Tibial nerve (tissue), 4 donors: ENCODE results near the gene BCL2. TPM values are rescaled to one million over a fixed set of nuclear protein-coding genes. Genes with fewer than 3 reads are reported as not detected.

Experiments used
- DNase-seq, 2 donors: peaks; one replicate each; pipeline ENCODE4 v3.0.0-alpha.2; 2019; ENCODE audit warnings: low spot score in 2 of 2
- H3K27ac ChIP-seq, 4 donors: fragments of 200-600 bp; sonication (generic) in 3 of 4; one replicate each; pipeline ENCODE4 v1.5.1; 2017 to 2019; ENCODE audit warnings: mild to moderate bottlenecking in 1 of 4
- H3K27me3 ChIP-seq, 2 donors: fragments of 200-600 bp; sonication (generic) in 1 of 2; one replicate each; pipeline versions ENCODE4 v1.5.1 to v1.6.0; 2017 to 2019
- H3K36me3 ChIP-seq, 3 donors: fragments of 200-600 bp; sonication (generic); one replicate each; pipeline ENCODE4 v1.5.1; 2018 to 2019
- H3K4me1 ChIP-seq, 4 donors: fragments of 200-600 bp; sonication (generic) in 3 of 4; one replicate each; pipeline ENCODE4 v1.5.1; 2017 to 2019
- H3K4me3 ChIP-seq, 4 donors: fragments of 200-600 bp; sonication (generic) in 3 of 4; one replicate each; pipeline ENCODE4 v1.5.1; 2017 to 2019; ENCODE audit warnings: mild to moderate bottlenecking in 1 of 4, moderate library complexity in 1 of 4
- H3K9me3 ChIP-seq, 4 donors: fragments of 200-600 bp; sonication (generic) in 3 of 4; one replicate each; pipeline ENCODE4 v1.5.1; 2017 to 2019
- EP300 ChIP-seq, 2 donors: sonication (generic); formaldehyde crosslinking; IDR thresholded peaks; one replicate each; pipeline ENCODE4 v1.6.1; 2017; ENCODE audit warnings: antibody characterized with exemption in 2 of 2, mild to moderate bottlenecking in 1 of 2
- POLR2A ChIP-seq, 2 donors: fragments of 450-650 bp; IDR thresholded peaks; one replicate each; pipeline ENCODE4 v1.6.1; 2017; ENCODE audit warnings: antibody characterized with exemption in 2 of 2, mild to moderate bottlenecking in 2 of 2, moderate library complexity in 2 of 2
- WGBS, 2 donors: methylation state at CpG; one replicate each; pipeline ENCODE4 v1.1.5; 2018; 5-methylcytosine and 5-hydroxymethylcytosine counted together
- total RNA-seq, 4 donors: library from RNA; depleted of rRNA; stranded (reverse); fragments of >200 nt; gene quantifications; one replicate each; pipeline ENCODE4 v1.1.0, GENCODE V29; 2016
- TF ChIP-seq, protein P1 (sequence below), 5 experiments: fragments of 200-600 bp in 3 of 5; fragments of 450-650 bp in 2 of 5; sonication (generic) in 3 of 5; IDR thresholded peaks; one replicate each; pipeline ENCODE4 v1.5.1; 2016 to 2019; ENCODE audit warnings: antibody characterized with exemption in 5 of 5, mild to moderate bottlenecking in 3 of 5, moderate library complexity in 2 of 5

The BCL2 gene
- total RNA-seq, 4 donors from 2014 or later = 54.7 to 79.1 (median 67.0) TPM

DNA sequence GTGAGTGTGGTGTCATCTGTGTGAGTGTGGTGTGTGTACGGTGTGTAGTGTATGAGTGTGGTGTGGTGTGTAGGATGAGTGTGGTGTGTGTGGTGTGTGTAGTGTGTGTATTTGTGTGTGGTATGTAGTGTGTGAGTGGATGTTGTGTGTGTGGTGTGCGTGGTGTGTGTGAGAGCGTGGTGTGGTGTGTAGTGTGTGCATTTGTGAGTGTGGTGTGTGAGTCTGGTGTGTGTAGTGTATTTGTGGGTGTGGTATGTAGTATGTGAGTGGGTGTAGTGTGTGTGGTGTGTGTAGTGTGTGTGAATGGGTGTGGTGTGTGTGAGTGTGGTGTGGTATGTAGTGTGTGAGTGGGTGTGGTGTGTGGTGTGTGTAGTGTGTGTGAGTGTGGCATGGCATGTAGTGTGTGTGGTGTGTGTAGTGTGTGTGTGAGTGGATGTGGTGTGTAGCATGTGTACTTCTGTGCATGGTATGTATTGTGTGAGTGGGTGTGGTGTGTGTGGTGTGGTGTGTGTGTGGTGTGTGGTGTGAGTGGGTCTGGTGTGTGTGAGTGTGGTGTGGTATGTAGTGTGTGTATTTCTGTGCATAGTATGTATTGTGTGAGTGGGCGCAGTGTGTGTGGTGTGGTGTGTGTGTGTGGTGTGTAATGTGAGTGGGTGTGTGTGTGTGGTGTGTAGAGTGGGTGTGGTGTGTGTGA, 227.8 kb downstream of the BCL2 start:
- Histone ChIP-seq H3K36me3 (no peaks in the 10 kb centered on the region), H3K27me3 (peaks cover 0 to 5% of the 10 kb centered on the region in 2 donors), H3K4me3 (no peak overlapping the region), H3K4me1 (peaks cover 0 to 2% (median 0%) of the 10 kb centered on the region in 4 donors), H3K27ac (no peak overlapping the region), H3K9me3 (no peaks in the 10 kb centered on the region)
- no peak for DNase-seq
- TF ChIP-seq POLR2A (IDR thresholded peaks at IDR 0.05) (no peak), EP300 (IDR thresholded peaks at IDR 0.05) (no peak)
- TF ChIP-seq, protein P1, sequence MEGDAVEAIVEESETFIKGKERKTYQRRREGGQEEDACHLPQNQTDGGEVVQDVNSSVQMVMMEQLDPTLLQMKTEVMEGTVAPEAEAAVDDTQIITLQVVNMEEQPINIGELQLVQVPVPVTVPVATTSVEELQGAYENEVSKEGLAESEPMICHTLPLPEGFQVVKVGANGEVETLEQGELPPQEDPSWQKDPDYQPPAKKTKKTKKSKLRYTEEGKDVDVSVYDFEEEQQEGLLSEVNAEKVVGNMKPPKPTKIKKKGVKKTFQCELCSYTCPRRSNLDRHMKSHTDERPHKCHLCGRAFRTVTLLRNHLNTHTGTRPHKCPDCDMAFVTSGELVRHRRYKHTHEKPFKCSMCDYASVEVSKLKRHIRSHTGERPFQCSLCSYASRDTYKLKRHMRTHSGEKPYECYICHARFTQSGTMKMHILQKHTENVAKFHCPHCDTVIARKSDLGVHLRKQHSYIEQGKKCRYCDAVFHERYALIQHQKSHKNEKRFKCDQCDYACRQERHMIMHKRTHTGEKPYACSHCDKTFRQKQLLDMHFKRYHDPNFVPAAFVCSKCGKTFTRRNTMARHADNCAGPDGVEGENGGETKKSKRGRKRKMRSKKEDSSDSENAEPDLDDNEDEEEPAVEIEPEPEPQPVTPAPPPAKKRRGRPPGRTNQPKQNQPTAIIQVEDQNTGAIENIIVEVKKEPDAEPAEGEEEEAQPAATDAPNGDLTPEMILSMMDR (IDR thresholded peaks at IDR 0.05) = no peak
- WGBS, 2 donors = 96 to 97% methylated on average over 4 of the region's 4 CpGs

DNA sequence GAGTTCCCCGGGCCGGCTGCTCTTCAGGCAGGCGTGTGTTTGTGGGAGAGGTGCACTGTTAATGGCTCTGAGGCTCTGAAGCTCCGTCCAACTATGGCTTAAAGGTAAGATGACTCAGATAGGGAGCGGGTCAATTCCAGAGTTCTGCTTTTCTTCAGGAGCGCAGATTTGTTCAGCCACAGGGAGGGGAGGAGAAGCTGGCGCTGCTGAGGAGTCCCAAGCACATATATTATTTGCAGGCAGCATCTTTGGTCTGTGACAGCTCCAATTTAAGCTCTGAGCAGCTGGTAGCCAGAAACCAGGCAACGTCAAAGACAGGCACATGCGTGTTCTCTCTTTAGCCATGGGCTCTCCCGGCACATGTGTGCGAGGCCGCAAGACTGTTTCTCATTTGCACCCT, 229.2 kb downstream of the BCL2 start:
- no peak overlapping the region for H3K27ac ChIP-seq
- H3K36me3 ChIP-seq = no peaks in the 10 kb centered on the region
- TF ChIP-seq, protein P1 (IDR thresholded peaks at IDR 0.05) = no peak
- no peak for TF ChIP-seq POLR2A (IDR thresholded peaks at IDR 0.05)
- TF ChIP-seq EP300 (IDR thresholded peaks at IDR 0.05) = no peak
- no peak for DNase-seq
- no peak overlapping the region for H3K4me3 ChIP-seq
- H3K9me3 ChIP-seq = no peaks in the 10 kb centered on the region
- peaks cover 0 to 5% of the 10 kb centered on the region in 2 donors for H3K27me3 ChIP-seq
- 80 to 82% methylated on average over 12 of the region's 12 CpGs for WGBS, 2 donors
- no peaks in the 10 kb centered on the region for H3K4me1 ChIP-seq

DNA sequence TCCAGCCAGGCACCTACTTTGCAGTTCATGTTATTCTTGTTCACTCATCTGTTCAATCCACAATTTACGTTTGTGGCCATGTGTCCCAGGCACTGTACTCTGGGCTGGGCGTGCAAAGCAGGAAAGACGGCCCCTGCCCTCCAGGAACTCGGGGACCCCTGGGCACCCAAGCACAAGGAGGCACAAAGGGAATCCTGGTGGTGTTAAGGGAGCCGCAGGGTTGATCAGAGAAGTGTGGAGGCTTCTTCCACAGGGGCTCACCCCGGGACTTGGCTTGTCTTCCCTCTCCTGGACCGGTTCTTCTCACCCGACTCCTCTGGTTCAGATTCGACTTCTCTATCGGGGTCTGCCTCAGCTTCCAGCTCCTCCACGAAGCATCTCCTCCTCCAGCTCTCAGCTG, 230.5 kb downstream of the BCL2 start:
- WGBS, 2 donors = 87 to 92% methylated on average over 11 of the region's 11 CpGs
- H3K27ac ChIP-seq = no peak overlapping the region
- DNase-seq = no peak
- TF ChIP-seq EP300 (IDR thresholded peaks at IDR 0.05) (no peak), POLR2A (IDR thresholded peaks at IDR 0.05) (no peak)
- TF ChIP-seq, protein P1 (IDR thresholded peaks at IDR 0.05) = no peak
- no peaks in the 10 kb centered on the region for H3K9me3 ChIP-seq
- no peaks in the 10 kb centered on the region for H3K36me3 ChIP-seq
- no peak overlapping the region for H3K4me3 ChIP-seq
- peaks cover 0 to 5% of the 10 kb centered on the region in 2 donors for H3K27me3 ChIP-seq
- no peaks in the 10 kb centered on the region for H3K4me1 ChIP-seq

DNA sequence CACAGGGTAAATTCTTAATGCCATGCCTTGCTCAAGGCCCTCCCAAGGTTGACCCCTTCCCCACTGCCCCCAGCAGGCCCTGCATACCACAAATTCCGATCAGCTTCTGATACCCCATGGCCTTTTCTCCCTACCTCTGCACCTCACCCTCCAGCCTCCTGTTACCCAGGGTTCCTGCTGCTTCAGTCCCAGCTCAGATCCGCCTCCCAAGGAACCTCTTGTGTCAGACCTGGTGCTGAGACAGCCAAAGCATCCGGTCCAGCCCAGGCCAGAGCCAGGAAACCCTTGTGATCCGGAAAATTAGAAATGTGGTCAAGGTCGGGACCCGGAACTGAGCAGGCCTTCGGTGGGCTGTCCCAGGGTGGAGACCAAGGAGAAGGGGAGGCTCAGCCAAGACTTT, 231.3 kb downstream of the BCL2 start:
- 67 to 68% methylated on average over 7 of the region's 7 CpGs for WGBS, 2 donors
- Histone ChIP-seq H3K9me3 (no peaks in the 10 kb centered on the region), H3K4me1 (no peaks in the 10 kb centered on the region), H3K27ac (no peak overlapping the region), H3K4me3 (no peak overlapping the region), H3K36me3 (no peaks in the 10 kb centered on the region), H3K27me3 (peaks cover 0 to 5% of the 10 kb centered on the region in 2 donors)
- DNase-seq = no peak
- TF ChIP-seq, protein P1 (IDR thresholded peaks at IDR 0.05) = no peak
- no peak for TF ChIP-seq EP300 (IDR thresholded peaks at IDR 0.05)
- TF ChIP-seq POLR2A (IDR thresholded peaks at IDR 0.05) = no peak

DNA sequence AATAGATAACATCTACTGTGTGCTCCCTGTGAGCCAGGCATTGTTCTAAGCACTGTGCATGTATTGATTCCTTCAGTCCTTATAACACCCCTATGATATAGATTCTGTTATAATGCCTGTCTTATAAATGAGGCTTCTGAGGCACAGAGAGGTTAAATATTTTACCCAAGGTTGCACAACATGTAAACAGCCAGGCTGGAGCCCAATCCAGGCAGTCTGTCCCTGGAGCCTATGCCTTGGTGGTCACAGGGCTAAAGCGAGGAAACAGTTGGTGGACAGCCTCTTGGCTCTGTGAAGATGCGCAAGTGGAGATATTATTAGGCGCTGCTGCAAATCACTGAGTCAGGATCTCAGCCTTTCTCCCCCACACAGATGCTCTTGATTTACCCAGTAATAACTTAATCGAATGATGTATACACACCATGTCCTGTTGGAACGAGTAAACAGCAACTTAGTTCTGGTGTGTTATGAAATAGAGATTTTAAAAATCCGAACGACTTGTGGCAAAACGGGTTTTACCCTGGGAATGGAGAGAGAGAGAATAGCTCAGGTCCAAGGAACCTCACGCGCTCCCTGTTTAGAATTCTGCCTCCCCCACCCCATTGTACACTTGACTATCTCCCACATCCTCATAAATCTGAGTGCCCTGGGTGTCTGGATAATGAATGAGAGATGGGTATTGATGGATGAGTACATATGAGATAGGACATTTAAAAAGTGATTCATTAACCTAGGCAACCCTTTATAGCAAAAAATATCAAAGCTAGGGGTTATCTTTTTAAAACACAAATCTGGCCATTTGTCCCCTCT, 231.9 kb downstream of the BCL2 start:
- DNase-seq = no peak
- no peaks in the 10 kb centered on the region for H3K9me3 ChIP-seq
- H3K4me3 ChIP-seq = no peak overlapping the region
- no peaks in the 10 kb centered on the region for H3K4me1 ChIP-seq
- TF ChIP-seq EP300 (IDR thresholded peaks at IDR 0.05) (no peak), POLR2A (IDR thresholded peaks at IDR 0.05) (no peak)
- TF ChIP-seq, protein P1 (IDR thresholded peaks at IDR 0.05) = no peak
- WGBS, 2 donors = 81 to 82% methylated on average over 10 of the region's 10 CpGs
- H3K27ac ChIP-seq = no peak overlapping the region
- H3K36me3 ChIP-seq = no peaks in the 10 kb centered on the region
- H3K27me3 ChIP-seq = peaks cover 0 to 5% of the 10 kb centered on the region in 2 donors
